Jurkat, Clone E6-1 (cell line): ENCODE measurements around the gene NTNG2.
A peak's percentile ranks its signal among the peaks of the same experiment; 100 is the strongest.

ENCODE experiments used
- DNase-seq: peaks from one replicate; pipeline ENCODE4 v3.0.0-alpha.2; 2011; ENCODE audit warnings: low read depth, low spot score
- H3K4me3 ChIP-seq: 2 replicates; pipeline ENCODE4 v1.5.1; 2011; ENCODE audit warnings: mild to moderate bottlenecking, low read length, control low read depth, moderate library complexity

Gene NTNG2

GRCh38 chr9:132166599-132166998 lies 4.7 kb downstream of the NTNG2 start:
- DNase-seq = no peak

DNA sequence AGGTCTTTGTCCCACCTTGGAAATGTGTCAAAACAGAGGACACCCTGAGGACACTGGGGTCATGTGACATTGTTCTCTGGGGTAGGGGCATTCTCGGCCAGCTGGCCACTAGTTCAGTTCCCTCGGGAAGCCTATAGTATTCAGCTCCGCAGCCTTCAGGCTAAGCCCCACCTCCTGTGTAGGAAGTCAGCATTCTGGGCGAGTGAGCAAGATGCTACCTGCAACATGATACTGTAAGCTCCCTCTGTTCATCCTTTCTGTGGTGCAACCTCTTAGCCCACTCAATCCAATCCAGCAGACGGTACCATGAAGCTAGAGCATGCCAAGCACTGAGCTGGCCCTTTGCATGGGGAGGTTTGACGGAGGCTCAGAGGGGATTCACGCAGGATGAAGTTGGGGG lies 5.3 kb downstream of the NTNG2 start:
- H3K4me3 ChIP-seq = no peak overlapping the region

More at GRCh38 chr9:132166599-132166998, 4.7 kb downstream of the NTNG2 start:
- no peak overlapping the region for H3K4me3 ChIP-seq

GRCh38 chr9:132168347-132168746 lies 6.5 kb downstream of the NTNG2 start:
- DNase-seq = no peak

More for the DNA sequence above, 5.3 kb downstream of the NTNG2 start:
- DNase-seq = no peak

DNA sequence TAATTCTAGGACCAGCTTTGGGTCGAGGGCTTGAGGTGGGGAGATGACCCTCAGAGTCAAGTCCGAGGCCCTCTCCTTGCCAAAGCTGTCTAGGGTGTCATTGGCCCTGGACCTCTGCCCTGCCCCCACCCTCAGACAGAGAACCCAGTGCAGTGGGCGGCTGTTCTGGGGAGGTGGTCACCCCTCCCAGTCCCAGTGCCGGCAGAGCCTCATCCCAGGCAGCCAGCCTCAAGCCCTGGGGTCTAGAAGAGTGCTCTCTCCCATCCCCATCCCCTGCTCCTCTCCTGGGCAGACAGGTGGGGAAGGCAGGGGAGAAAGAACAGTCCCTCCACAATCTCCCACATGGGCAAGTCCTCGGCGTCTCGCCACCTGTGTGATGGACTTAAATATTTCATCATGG lies 7.0 kb downstream of the NTNG2 start:
- DNase-seq = no peak
- H3K4me3 ChIP-seq = no peak overlapping the region

More at GRCh38 chr9:132168347-132168746, 6.5 kb downstream of the NTNG2 start:
- no peak overlapping the region for H3K4me3 ChIP-seq

GRCh38 chr9:132169672-132170392 lies 8.0 kb downstream of the NTNG2 start:
- DNase-seq = peak; percentile 32
- no peak overlapping the region for H3K4me3 ChIP-seq

DNA sequence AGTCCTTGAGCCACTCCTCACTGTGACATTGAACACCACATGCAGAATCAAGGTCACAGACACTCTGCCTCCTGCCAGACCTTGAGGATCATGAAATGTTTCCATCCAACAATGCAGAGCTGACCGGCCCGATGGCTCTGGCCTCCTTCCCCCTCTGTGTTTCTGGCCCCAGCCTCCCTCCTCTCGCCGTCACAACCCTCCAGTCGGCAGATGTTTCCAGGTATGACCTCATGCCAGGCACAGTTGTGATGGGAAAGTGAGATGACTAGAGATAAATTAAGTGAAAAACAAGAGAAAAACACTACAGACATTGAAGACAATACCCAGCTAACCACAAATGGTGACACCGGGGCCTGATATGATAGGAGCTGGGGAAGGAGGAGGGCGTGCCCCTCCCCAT lies 9.8 kb downstream of the NTNG2 start:
- no peak for DNase-seq
- H3K4me3 ChIP-seq = no peak overlapping the region

- no peak for DNase-seq
- no peak overlapping the region for H3K4me3 ChIP-seq
These were observed 10.3 kb downstream of the NTNG2 start for GRCh38 chr9:132172185-132172584.

DNA sequence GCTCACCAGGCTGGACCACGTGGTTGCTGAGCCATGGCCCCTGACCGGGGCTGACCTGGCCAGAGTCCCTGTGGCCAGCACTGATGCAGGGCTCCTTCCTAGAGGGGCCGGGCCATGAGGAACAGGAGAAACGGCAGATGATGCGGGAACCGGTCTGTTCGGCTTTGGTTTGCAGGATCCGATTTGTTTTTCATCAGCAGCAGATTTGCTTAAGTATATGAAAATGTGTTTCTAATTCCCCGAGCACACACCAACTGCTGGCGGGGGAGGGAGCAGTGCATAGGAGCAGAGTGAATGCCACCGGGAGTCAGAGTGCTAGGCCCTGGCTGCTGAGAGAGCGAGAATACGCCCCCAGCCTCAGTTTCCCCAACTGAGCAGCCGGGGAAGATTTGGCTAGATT lies 13.6 kb downstream of the NTNG2 start:
- H3K4me3 ChIP-seq = no peak overlapping the region
- no peak for DNase-seq

DNA sequence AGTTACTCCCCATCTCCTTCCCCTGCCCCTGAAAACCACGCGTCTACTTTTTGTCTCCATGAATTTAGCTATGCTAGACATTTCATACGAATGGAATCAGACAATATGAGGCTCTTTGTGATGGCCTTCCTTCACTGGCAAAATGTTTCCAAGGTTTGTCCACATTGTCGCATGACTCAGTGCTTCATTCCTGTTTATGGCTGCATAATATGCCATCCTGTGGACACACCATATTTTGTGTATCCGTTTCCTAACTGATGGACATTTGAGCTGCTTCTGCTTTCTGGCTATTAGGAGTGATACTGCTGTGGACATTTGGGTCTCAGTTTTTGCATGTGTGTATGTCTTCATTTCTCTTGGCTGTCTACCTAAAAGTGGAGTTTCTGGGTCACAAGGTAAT lies 14.5 kb downstream of the NTNG2 start:
- no peak for DNase-seq
- no peak overlapping the region for H3K4me3 ChIP-seq

DNA sequence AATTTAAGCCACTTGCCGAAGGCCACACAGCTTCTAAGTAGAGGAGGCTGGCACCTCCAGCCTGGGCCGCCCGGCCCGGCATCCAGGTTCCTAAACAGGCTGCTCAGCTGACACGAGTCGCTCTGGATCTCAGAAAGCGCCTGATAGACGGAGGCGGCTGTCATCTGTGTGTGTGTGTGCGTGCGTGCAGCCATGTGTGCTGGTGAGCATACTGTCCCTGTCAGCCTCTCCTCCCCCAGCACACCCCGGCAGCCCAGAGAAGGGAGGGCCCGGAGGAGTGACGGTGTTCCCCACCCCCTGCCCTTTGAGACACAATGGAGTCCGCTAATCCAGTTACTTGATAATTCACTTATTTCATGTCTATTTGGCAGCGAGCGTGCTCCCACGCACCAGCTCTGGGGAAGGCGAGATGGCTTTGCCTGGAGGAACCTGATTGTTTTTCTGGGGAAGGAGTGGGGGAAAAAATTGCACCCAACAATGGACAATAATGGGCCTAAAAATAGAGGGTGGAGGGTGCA lies 20.0 kb downstream of the NTNG2 start:
- DNase-seq = no peak
- H3K4me3 ChIP-seq = no peak overlapping the region

GRCh38 chr9:132182314-132183091 lies 20.6 kb downstream of the NTNG2 start:
- no peak overlapping the region for H3K4me3 ChIP-seq
- DNase-seq = no peak

DNA sequence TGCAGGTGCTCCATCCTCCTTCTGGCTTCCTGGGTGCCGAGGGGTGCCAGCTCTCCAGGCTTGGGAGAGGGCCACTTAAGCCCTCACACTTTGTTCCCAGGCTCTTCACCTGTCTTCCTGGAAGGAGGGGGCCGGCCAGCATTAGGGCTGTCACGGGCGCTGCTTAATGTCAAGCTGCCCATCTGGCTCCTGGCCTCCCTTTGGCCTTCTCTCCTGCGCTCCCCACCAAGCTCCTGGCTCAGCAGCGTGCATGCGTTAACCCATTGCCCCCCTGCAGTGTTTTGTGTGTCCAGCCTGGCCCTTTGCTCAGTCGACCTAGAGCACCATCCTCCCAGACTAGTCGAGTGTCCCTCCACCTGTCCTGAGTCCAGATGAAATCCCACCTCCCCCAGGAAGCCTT lies 21.3 kb downstream of the NTNG2 start:
- no peak overlapping the region for H3K4me3 ChIP-seq
- no peak for DNase-seq

DNA sequence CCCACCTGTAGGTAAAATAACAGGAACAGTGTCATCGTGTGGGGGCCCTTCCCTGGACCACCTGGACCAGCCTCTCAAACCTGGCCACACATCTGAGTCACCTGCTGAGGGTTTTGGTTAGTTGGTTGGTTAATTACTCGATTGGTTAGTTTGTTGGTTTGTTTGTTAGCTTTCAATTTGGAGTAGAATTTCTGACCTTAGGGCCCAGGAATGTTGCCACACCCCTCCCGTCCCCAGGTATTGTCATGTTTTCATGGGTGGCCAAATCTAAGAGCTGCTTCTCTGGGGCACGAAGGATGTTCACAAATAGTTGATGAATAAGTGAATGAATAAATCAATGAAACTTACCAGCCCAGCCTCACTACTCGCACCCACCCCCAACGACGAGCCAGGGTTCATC lies 21.9 kb downstream of the NTNG2 start:
- no peak for DNase-seq
- no peak overlapping the region for H3K4me3 ChIP-seq

DNA sequence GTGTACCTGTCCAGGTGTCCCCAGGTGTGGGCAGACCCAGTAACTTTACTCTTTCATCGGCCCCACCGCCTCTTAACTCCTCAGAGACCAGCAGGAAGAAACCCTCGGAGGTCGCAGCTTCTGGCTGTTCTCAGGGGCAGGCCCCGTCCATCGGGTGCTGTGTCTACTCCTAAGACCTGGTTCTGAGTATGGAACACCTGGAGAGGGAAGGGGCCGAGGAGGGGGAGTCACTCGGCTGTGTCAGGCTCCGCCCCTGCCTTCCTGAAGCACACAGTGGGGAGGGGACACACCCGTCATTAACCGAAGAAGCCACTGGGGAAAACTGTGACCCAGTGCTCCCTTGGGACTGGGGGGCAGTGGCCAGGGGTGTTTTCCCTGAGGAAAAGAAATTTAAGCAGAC lies 22.3 kb downstream of the NTNG2 start:
- DNase-seq = no peak

DNA sequence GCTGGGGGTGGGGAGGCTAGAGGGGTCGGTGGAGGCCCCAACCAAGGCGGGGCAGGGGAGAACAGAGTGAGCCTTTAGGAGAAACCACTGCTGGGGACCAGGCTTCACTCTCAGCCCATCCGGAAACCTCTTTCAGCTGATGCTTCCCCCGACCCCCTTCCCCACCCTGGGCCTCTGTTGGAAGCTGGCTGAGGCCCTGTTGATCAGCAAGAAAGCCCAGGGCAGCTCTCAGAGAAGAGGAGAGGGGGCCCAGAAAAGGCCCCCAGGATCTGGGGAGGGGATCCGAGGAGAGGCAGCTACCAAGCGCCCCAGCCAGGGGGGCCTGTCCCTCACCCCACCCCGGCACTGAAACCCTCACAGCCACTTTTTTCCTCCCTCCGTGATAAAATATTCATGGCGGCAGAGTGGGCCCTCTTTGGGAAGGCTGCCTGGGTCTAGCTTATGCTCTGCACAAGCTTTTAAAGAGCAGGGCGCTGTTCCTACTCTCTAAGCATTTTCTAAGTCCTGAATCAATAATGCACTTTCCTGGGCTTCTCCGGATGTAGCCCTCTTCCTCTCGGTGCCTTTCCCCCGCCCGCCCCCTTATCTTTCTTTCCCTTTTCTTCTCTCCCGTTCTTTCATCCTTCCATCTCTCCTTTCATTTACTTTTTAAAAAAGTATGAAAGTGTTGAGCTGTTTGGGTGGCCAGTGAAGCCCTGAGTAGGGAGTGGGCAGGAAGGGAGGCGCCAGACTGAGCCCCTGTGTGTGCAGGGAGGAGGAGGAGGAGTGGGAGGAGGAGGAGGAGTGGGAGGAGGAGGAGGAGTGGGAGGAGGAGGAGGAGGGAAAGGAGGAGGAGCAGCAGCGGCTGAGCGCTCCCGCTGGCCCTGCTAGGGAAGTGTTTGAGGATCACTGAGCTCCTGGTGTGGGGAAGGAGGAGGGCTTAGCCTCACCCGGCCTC lies 23.5 kb downstream of the NTNG2 start:
- no peak overlapping the region for H3K4me3 ChIP-seq
- no peak for DNase-seq

More for the DNA sequence above, 22.3 kb downstream of the NTNG2 start:
- no peak overlapping the region for H3K4me3 ChIP-seq

DNA sequence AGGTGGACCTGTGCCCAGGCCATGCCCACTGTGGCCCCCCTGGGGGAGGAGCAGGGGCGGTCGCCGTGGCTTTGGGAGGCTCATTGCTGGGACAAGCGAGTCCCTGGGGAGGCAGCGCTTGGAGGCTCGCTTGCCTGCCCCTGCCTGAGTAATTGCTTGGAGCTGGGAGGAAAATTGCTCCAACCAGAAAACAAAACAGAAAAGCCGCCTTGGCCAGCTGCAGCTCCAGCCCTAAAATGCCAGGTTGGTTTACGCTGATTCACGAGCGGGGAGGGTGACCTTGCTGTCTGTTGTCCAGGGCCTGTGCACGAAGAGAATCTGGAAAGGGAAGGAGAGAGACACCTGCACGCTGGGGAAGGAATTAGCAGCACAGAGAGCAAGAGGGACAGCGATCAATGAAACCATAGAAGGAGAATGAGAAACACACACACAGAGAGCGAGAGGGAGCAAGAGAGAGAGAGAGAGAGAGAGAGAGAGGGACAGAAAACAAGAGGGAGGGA lies 25.3 kb downstream of the NTNG2 start:
- DNase-seq = no peak
- H3K4me3 ChIP-seq = no peak overlapping the region

DNA sequence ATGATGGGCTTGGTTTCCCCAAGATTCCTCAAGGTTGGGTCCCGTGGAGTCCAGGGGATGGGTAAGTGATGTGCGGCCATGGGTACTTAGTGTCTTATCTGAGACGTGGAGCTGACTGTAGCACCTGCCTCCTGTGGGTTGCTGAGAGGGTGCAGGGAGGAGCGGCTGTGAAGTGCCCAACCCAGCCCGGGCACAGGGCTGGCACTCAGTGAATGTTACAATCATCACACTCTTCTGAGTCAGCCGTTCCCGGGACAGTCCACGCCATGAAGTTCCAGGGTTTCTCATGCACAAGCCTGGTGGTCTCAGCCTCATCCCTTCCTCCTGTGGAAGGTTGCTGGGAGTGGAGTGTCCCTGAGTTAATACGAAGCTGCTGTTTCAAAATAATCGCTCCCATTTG lies 29.1 kb downstream of the NTNG2 start:
- H3K4me3 ChIP-seq = no peak overlapping the region
- no peak for DNase-seq

- no peak overlapping the region for H3K4me3 ChIP-seq
- DNase-seq = no peak
These were observed 30.9 kb downstream of the NTNG2 start for GRCh38 chr9:132192728-132193127.
